ENCODE results near the gene HOXA3.

HOXA3 gene

DNA sequence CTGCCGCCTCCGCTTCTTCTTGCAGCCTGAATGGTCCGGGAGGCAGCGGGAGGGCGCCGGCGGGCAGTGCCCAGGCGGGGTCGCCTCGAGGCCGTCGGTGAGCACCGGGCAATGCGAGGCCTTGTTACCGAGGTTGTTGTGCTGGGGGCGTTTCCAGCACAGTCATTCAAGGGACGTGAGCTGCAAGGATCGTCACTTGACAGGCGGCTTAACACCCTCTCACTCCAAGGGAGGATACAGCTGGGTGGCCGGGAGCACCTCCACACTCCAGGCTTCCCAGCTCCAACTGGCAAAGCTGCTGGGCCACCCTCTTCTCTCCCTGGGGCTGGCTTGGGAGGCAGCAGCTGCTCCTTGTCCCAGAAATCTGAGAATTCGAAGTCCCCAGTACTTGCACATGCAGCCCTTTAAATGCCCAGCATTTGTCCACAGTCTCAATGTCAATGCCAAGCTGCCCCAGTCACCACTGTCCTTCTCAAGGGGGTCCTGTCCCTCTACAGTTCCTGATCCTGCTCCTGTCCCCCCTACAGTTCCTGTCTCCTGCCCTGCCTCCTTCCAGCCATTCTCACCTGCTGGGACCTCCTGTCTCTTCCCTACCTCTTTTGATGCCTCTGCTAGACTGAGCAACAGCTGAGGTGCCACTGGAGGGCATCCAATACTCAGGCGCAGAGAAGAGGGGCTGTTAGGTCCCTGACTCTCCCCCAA is 37.1 kb upstream of the HOXA3 start:
- DNase-seq, result peak; percentile 51

DNA sequence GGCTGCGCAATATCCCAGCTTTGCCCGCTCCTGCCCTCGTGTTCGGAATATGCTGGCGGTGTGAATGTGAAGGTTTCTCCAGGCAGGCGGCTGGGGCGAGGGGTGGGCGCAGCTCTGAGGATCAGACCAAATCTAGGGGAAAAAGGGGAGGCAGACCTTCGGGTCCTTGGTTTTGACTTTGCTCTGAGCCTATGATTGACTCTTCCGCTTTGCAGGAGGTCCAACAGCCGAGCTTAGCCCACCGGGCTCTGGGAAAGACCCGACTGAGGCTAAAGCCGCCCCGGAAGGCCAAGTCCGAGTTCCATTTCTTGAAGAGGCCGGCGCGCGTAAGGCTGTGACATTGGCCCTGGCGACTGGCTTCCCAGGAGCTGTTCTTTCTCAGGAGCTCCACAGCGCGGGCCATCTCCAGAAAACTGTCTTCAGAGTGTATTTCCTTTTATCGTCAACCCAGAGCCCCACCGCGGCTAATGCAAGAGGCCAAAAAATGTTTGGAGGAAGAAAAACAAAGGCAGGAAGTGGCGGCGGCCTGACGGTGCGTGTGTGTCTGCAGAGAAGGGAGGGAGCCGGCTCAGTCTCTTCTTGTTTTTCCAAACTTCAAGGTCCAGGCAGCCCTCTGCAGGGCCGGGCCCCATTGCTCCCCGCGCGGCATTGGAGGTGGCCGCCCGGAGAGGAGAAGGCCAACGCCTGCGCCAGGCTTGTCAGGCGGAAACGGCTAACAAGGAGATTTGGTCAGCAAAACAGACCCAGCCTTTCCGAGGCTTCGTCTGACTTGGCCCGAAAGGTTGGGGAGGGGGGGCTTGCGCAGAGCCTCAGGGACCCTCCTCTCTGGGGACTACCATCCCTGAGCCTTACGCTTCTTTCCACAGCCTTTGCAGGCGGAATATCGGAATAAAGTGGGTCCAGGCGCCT is 36.3 kb upstream of the HOXA3 start:
- peak; percentile 59 for DNase-seq

DNA sequence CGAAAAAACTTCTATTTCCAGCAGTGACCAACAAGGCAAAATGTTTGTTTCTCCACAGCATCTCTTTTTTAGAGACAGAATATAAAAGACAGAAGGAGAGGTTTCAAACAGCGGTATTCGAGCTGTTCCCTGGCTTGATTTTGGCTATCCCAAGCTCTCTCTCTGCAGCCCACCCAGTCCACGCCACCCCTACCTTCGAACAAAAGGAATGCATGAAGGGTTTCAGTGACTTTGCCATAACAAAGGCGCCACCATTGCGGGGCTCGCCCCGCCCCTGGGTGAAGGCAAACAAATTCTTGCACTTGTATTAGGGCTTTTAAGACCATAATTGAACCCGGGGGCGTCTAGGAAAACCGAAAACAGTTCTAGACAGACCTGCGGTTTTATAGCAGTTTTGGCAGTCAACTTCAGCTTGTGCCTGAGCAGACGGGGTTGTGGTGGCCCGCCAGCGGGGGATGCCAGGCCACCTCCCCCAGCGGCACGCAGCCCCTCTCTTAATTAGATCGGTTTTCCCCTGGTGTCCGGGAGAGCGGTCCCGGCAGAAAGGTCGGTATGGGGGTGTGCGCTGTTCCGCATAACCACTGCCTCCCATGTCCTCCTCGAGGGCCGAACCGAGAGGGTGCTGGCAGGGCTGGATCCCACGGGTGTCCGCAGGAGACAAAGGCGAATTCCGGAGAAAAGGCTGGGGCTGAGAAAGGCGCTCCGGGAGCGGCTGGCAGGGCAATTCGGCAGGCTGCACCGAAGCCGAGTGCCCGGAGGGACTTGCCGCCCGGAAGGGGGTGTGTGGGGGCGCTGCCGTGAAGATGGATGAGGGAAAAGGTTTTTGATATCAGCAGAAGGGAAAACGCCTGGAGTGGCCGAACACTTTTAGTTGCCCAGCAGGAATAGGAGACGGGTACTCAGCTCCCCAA is 35.3 kb upstream of the HOXA3 start:
- peak; percentile 55 for DNase-seq

DNA sequence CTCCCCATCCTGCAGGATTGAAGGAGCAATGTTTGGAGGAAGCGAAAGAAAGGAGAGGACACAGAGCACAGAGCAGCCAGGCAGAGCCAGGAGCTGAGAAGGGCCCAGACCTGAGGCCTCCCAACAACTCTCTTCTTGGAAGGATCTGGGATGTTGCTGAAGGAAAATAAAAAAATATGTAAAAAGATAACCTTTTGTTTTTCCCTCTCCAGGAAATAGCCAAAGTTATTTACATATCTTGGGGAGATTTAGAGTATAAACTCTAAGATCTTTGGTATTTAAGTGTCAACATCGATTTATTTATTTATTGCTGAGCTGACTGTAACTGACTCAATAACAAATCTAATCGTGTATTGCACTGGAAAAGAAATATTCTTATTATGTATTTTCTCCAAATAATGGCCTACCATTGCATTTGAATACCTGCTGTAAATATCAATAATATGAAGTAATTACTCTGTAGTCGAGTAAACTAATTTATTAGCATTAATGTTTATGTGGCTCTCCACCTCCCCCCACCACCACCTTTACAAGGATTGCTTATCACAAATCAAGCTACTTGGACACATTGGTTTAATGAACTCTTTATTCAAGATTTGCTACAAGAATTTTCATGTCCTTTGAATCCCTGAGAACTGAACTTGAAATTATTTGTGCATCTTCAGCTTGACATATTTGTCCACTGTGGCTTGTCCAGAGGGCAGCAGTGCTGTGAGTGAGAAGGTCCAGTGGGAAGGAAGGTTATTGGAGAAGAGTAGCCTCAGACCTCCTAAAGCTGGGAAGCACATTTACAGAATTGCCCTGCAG is 34.5 kb upstream of the HOXA3 start:
- no peak for DNase-seq

DNA sequence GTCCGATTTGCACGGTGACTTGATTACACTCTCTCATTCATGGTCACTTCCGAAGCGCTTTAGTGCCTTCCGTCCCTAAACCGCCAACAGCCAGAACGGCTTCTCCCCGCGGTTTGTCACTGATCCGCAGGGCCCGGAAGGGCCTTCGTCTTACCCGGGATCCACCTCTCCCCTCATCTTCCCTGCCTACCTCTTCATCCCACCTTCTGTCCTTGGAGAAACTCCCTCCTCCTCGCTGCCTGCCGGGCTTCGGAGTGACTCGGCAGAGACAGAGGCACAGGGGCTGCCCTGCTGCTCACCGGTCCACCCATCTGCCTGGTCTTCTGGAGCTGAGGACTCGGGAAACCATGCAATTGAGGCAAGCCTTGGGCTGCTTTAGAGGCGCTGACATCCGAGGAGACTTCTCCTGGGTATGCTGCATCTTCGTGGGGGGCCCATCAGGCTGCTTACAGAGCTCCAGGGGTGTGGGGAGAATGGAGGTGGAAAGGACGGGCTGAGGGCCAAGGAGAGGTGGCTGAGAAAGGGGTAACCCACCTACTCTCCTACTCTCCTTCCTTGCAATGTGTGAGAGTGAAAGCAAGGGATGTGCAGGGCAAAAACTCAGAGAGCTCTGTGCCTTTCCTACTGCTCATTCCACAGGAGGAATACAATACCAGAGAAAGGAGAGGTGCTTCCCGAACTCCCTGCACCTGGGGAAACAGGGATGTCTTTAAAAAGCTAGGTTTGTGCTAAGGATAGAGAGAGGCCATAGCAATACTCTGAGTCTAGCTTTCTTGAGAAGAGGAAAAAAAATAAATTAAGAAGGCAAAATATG is 33.7 kb upstream of the HOXA3 start:
- DNase-seq, result peak; percentile 54

DNA sequence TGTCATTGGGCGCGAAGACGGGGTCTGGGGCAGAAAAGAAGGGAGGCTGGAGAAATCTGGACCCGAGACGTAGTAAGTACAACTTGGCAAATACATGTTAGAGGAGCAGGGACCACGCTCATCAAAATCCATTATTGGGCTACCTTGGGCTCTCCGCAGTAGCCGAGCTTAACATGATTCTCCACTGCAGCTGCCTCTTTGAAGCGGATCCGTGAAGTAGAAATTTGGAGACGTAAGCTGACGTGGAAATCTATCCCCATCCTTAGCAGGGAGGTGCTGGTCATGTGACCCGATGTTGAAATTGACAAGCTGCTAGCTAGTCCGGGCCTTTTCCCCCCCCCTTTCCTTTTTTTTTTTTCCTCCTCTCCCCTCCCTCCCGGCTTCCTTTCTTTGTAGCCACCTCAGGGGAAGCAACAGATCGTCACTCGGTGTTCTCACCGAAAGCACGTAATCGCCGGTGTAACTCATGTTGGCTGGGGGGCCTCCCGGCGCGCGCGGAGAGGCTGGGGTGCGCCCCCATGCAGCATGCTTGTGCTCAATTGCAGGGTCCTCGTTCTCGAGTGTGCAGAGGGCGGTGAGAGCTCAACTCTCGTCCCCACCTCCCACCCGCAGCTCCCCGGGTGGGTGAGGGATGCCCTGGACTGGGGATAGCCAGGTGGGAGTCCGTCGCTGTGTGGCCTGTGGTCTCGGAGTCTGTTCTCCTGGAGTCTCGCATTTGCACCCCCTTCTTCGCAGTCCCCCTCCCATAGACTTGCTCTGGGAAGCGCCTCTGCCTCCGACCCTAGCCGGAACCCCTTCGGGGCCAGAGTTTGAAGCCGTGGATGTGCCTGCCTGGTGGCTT is 32.9 kb upstream of the HOXA3 start, which contains the start of gene HOXA11:
TSS of gene HOXA11 (minus strand) at position 220 of the 841 bp plus-strand sequence. CDS start at position 132, 88 bp downstream.
- peak; percentile 55 for DNase-seq

DNA sequence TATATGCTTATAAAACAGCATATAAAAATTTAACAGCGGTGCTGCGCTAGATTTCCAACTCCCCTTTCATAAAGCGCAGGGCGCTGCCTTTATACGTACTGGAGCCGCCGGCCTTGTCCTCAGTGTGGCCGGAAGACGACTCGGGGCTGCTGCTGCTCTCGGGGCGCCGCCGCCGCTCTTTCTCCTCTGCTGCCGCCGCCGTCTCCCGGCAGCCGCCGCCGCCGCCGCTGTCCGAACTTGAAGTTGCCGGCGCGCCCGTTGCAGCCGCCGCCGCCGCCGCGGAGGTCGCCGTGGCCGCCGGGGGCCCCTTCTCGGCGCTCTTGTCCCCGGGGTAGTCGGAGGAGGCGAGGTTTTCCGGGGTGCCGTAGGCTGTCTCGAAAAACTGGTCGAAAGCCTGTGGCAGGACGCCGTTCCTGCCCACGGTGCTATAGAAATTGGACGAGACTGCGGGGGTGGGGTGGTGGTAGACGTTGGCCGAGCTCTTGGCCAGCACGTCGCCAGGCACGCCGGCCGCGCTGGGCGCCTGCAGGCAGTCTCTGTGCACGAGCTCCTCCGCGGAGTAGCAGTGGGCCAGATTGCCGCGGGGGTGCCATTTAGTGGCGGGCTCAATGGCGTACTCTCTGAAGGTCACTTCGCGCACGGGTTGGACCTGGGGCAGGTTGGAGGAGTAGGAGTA is 32.1 kb upstream of the HOXA3 start:
- DNase-seq, result peak; percentile 74

DNA sequence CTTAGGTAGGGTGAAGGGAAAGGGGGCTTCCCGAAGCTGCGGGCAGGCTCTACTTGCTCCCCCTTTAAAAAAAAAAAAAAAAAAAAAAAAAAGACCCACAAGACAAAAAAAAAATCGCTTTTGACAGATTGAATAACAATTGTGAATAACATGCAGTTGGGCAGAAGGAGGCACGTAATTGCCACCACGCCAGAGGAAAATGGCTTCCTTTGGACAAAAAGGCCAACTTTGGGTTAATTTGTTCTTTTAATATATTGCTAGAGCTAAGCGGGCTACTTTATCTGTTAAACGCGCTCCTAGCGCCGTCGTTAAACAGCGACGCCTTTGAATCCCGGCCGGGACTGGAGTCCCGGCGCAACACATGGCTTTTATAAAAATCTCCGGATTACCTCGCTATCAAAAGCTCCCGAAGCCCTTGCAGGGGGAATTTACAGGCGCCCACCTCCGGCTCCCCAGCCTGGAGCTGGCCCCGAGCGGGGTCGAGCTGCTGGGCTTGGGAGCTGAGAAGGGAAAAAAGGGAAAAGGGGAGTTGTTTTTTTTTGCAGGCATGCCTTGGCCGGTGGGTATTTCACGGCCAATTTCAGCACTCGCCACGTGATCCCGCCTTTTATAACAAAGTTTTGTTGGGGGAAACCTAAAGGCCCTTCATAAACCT is 31.4 kb upstream of the HOXA3 start:
- peak; percentile 56 for DNase-seq

DNA sequence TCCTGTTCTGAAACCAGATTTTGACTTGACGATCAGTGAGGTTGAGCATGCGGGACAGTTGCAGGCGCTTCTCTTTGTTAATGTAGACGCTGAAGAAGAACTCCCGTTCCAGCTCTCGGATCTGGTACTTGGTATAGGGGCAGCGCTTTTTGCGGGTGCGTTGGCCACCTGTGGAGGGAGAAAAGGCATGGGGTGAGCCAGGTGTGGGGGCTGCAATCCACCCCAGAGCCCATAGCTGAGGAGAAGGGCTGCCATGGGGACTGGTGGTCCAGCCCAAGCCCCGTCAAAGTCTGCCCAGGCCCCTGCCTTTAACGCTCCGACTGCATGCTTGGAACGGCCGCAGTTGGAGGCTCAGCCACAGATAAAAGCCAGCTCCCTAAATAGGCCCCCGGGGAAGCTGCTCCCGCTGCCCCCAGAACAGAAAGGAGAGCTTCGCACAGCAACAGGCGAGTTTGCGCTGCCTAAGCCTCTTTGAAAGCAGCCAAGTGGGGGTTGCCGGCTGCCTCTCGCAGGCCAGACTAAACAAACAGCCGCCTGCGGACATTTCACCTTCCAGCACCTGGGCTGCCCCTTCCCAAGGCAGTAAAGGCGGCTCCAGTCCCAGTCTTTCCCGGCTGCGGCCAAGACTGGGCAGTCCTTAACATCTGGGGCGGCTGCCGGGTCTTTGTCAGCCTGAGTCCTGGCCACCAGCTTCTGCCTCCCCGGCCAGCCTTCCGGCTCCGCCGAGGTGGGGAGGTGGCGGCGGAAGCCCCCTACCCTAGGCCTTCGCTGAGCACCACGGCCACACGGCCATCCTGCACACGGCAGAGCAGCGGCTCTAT is 30.7 kb upstream of the HOXA3 start:
- peak; percentile 51 for DNase-seq

DNA sequence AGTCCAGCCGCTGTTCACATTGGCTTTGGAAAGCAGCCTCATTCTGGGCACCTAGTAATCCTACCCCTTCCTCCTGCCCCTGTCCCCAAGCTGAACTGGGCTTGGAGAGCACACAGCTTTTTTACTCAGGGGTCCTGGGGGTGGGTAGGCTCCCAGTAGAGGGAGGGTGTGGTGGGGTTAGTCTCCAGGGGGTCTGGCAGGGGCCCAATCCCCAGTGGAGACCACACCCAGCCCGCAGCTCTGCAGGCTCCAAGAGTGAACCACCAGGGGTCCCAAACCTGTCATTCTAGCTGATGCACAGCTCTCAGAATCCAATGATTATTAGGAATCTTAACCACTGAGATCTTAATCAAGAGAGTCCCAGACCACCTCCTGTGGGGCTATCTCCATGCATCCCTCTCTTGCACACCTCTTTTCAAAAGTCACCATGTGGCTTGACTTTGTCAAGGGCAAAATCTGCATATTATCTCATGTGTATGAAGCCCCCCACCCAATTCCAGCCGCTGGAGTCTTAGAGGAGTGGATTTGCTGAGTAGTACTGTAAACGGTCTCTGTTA is 30.0 kb upstream of the HOXA3 start:
- DNase-seq, result peak; percentile 43

DNA sequence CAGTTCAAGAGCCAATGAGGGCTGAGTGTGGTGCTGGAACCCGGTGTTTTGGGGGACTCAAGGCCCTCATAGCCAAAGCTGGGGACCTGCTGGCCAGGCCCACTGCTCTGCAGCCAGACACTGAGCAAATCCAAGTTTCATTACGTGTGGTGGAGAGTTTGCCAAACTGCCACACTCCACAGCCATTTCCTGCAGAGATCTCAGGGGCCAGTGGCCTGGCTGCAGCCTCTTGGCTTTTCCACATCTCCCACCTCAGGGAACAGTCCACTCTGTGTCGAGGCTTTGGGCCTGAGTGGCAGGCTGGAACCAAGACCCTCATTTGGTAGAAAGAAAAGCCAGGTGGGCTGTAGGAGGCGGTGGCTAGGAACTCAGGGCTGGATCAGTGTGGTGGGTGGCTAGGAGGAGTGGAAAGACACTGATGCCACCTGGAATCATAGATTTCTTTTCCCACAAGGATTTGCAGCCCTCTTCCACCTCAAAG is 29.5 kb upstream of the HOXA3 start:
- DNase-seq, result peak; percentile 41

DNA sequence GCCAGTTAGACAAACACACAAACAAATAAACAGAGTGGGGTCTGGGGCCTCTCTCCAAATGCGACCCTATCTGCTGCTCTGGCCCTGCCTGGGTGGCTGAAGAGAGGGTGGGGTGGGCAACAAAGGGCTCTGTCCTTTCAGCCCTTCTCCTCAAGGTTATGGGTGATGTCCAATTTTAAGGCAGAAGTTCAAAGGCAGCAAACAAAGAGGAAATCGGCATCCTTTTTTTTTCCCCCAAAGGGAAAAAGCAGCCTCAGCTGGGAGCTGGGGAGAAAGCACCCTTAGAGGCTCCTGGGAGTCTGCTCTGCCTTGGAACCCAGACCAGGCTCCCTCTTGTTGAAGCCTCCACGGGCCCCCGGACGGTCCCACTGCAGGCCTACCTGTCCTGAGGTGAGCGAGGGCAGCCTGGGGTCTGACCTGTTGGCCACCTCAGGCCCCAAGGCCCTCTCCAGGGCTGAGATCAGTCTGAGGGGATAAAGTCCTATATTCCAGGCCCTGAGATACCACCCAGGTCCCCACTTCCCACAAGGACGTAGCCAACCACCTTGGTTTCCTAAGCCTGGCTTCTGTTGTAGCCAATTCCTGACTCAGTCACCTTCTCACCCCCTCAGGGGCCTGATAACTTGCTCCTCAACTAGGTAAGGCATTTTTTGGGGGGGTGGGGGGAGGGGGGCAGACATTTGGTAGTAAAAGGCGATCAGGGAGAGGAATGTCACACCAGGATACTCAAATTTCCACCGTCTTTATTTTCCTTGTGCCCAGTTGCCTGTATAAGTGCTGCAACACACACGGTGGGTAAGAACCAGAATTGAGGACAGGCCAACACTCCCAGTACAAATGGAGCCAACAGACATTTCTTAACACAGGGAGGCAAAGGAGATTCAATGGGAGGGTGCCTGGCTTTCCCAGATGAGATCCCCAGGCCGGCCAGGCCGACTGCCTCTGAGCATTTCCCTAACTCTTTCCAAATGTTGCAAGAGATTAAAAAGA is 28.3 kb upstream of the HOXA3 start:
- peak; percentile 48 for DNase-seq

DNA sequence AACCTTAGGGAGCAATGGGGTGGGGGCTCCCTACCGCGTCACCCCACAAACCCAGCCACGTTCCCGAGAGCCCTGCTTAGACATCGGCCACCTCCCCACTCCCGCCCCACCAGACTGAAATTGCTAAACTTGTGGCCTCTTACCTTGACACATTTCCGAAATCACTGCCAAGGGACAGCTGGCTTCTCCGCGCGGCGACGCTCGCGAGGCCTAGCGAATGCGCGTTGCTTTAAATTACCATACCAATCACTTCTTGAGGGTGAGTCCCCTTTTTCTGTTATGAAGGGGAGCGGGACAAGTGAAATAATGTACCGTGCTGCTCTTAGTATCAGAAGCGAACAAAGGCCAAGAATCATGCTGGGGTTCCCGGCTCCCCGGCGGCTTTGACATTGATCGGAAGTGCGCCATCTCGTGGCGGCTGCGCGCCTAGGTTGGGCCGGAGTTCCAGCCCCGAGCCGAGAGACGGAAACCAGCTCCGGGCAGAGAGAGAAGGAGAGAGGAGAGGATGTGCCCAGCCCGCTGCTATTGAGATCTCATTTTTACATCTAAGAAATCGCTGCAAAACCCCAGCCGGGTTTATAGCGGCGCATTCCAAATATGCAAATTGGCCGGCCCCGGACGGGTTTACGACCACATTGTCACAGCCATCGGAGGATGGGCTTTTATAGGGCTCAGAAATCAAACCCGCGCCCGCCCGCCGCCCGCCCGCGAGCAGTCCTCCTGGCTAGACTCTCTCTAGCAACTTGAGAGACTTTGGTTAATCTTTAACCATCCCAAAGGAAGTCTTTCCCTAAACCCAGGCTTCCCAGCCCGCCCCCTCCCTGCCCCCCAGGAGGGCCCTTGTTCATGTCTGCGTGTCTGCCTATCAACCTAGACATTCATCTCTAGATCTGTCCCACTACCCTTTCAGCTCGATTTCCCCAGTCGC is 27.4 kb upstream of the HOXA3 start:
- peak; percentile 91 for DNase-seq

DNA sequence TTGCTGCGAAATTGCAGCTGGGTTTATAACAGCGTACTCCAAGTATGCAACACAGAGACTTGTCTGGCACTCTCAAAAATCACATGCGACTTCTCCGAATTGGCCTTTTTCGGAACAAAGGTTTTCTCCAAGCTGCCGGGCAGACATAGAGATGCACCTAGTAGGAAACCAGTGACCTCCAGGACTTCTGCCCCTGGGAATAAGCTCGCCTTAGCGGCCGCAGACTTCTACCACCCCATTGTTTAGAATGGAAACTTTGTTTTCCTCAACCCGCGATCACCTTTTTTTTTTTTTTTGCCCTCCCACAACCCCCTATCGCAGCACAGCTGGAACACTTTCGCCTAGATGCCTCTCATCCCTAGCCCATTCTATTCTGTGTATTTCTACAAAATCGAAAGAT is 26.6 kb upstream of the HOXA3 start:
- DNase-seq, result no peak

DNA sequence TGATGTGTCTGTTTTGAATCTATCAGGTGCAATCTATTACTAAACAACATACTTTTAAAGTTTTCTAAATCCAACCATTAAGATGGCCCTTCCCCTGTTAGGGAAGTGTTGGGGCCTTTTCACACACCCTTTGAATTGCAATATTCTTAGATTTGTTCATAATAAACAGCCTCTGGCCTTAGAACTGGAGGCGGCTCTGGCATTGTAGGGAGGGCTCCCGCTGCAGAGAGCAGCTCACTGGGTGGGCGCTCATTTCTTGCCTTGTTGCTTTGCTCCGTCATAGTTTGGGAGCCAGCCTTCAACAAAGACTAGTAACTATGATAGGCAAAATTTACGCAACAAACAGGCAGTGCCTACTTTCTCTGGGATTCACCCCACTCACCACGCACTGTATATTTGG is 26.0 kb upstream of the HOXA3 start:
- no peak for DNase-seq
